Mononuclear cell (primary cell): Measurements from ENCODE around the gene TMEM135. TPM values are rescaled to one million over a fixed set of nuclear protein-coding genes. Genes with fewer than 3 reads are reported as not detected.
"Not testable (repeated sequence)": the region's sequence is repeated elsewhere in the genome, so short reads cannot be mapped to it uniquely, and the experiment has no call there.

ENCODE experiments used
- H3K27me3 ChIP-seq: 2 replicates; pipeline ENCODE4 v1.6.0; 2011; ENCODE audit warnings: low read length, control low read depth; ENCODE audit not compliant: insufficient read depth
- H3K4me1 ChIP-seq: 2 replicates; pipeline ENCODE4 v1.5.1; 2011; ENCODE audit warnings: mild to moderate bottlenecking, low read length, control low read depth; ENCODE audit not compliant: insufficient read depth
- H3K4me3 ChIP-seq: 2 replicates; pipeline ENCODE4 v1.5.1; 2011; ENCODE audit warnings: mild to moderate bottlenecking, low read length, moderate library complexity
- H3K9me3 ChIP-seq: 2 replicates; pipeline ENCODE4 v1.5.1; 2011; ENCODE audit warnings: low read depth, mild to moderate bottlenecking, control low read depth, low read length
- total RNA-seq: library from RNA; depleted of rRNA; stranded (reverse); fragments of >200 nt; gene quantifications from one replicate; pipeline ENCODE4 v1.2.3, GENCODE V29; 2012

Gene TMEM135
- total RNA-seq, 1 donor: 10.6 TPM

DNA sequence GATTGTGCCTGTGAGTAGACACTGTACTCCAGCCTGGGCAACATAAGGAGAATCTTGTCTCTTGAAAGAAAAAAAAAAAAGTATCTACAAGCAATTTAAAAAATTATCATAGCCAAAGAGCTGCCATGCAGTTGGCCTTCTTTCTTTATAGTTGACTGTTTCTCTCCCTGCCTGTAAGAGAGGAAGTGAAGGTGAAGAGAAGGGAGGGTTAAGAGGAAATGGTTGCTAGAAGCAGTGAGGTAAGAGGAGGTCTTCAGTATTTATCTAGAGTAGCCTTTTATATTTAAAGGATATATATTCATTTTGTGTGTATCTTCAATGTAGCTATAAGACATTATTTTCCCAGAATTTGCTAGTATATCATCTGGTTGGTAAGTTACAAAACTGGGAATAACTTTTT, 217.9 kb downstream of the TMEM135 start:
- Histone ChIP-seq H3K4me3 (no peak overlapping the region), H3K27me3 (no peaks in the 10 kb centered on the region), H3K4me1 (peaks cover 4% of the 10 kb centered on the region), H3K9me3 (no peaks in the 10 kb centered on the region)

GRCh38 chr11:87256694-87257340, 219.1 kb downstream of the TMEM135 start:
- H3K4me1 ChIP-seq: peaks cover 4% of the 10 kb centered on the region

GRCh38 chr11:87258171-87258833, 220.6 kb downstream of the TMEM135 start:
- H3K4me1 ChIP-seq: peaks cover 4% of the 10 kb centered on the region
- no peaks in the 10 kb centered on the region for H3K9me3 ChIP-seq
- no peak overlapping the region for H3K4me3 ChIP-seq
- H3K27me3 ChIP-seq: no peaks in the 10 kb centered on the region

More at GRCh38 chr11:87256694-87257340, 219.1 kb downstream of the TMEM135 start:
- Histone ChIP-seq H3K4me3 (no peak overlapping the region), H3K27me3 (no peaks in the 10 kb centered on the region), H3K9me3 (no peaks in the 10 kb centered on the region)

GRCh38 chr11:87259736-87260135, 222.0 kb downstream of the TMEM135 start:
- Histone ChIP-seq H3K27me3 (no peaks in the 10 kb centered on the region), H3K9me3 (no peaks in the 10 kb centered on the region), H3K4me1 (peaks cover 4% of the 10 kb centered on the region), H3K4me3 (no peak overlapping the region)

DNA sequence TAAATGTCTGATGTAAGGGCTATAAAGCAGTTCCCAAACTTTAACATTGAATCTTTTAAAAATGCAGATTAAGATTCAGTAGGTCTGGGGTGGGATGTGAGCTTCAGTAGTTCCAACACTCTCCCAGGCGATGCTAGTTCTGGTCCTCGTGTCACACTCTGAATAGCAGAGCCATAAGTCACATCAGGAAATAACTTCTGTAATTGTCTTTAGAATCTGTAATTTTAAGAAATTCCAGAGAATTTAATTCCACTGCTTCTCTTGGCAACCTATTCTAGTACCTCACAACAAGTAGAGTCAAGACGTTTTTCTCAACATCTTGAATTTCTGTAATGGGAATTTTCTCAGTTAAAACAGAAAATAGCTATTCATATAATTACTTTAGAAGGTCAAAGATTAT, 223.1 kb downstream of the TMEM135 start:
- Histone ChIP-seq H3K4me3 (no peak overlapping the region), H3K27me3 (no peaks in the 10 kb centered on the region), H3K4me1 (no peaks in the 10 kb centered on the region), H3K9me3 (no peaks in the 10 kb centered on the region)

DNA sequence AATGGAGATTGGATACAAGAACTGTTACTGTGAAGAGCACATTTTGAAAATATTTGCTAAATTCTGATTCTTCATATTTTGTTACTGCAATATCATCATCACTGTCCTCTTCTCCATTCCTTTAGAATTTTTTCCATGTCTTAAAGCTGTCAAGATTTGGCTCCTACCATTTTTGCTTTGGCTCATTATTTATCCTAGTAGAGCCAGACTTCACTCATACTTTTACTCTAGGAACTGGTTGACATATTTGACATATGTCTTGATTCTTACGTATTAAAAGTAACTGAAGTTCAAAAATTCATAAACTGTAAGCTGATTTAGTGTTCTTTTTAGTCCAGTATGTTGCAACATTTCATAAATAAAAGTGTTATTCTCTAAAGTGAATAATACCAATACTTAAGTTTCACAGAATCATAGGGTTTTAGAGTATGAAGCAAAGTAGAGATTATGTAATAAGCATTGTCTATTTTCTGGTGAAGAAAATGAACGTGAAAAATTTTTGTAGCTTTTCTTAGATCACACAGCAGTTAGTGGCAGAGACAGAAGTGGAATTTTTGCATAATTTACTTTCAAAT, 225.6 kb downstream of the TMEM135 start:
- Histone ChIP-seq H3K9me3 (no peaks in the 10 kb centered on the region), H3K4me1 (no peaks in the 10 kb centered on the region), H3K4me3 (no peak overlapping the region), H3K27me3 (no peaks in the 10 kb centered on the region)

- Histone ChIP-seq H3K4me3 (no peak overlapping the region), H3K9me3 (no peaks in the 10 kb centered on the region), H3K4me1 (no peaks in the 10 kb centered on the region), H3K27me3 (no peaks in the 10 kb centered on the region)
Observed at GRCh38 chr11:87263979-87264378, 226.2 kb downstream of the TMEM135 start.

GRCh38 chr11:87265132-87265531, 227.4 kb downstream of the TMEM135 start:
- Histone ChIP-seq H3K4me1 (no peaks in the 10 kb centered on the region), H3K4me3 (no peak overlapping the region), H3K9me3 (no peaks in the 10 kb centered on the region), H3K27me3 (no peaks in the 10 kb centered on the region)

- Histone ChIP-seq H3K9me3 (no peaks in the 10 kb centered on the region), H3K27me3 (no peaks in the 10 kb centered on the region), H3K4me1 (no peaks in the 10 kb centered on the region), H3K4me3 (no peak overlapping the region)
Observed at GRCh38 chr11:87265979-87266378, 228.2 kb downstream of the TMEM135 start.

DNA sequence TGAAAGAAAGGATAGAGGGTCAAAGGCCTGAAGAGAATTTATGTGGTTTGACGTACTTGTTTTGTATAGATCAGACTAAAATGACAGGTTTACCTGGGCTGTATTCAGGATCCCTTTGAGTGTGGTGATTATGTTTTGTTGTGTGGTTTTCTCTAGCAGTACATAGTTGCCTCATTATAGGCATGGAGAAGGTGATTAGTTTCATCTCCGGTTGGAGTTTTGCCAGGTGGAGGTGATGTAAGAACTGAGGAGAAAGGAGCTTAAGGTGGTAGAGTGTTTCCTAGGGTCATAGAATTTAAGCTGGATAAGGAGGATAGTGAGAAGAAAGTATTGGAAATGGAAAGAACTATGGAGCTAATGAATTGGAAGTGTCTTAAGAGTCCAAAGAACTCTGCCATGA, 229.0 kb downstream of the TMEM135 start:
- H3K4me1 ChIP-seq: no peaks in the 10 kb centered on the region
- H3K4me3 ChIP-seq: no peak overlapping the region
- no peaks in the 10 kb centered on the region for H3K9me3 ChIP-seq
- H3K27me3 ChIP-seq: no peaks in the 10 kb centered on the region

GRCh38 chr11:87271951-87272350, 234.2 kb downstream of the TMEM135 start:
- not testable (repeated sequence) for H3K4me3 ChIP-seq, H3K9me3 ChIP-seq, H3K27me3 ChIP-seq, H3K4me1 ChIP-seq

DNA sequence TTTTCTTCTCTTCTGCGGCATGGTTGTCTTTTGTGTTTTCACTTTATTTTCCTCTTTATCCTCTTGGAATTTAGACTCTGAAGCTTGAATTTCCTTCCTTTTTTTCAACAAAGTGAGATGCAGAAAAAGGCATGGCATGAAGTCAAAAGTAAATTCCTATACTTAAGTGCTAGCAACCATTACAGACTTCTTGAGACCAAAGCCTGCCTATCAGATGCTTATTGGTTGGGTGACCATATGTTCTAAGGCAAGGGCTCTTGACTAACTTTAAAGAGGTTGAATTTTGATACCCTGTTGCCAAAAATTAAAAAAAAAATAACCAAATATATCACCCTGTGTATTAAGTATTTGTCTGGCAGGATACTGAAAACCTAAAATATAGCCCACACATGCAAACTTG, 237.4 kb downstream of the TMEM135 start:
- Histone ChIP-seq H3K4me1 (no peaks in the 10 kb centered on the region), H3K4me3 (no peak overlapping the region), H3K9me3 (no peaks in the 10 kb centered on the region), H3K27me3 (no peaks in the 10 kb centered on the region)

GRCh38 chr11:87280143-87280542, 242.4 kb downstream of the TMEM135 start:
- Histone ChIP-seq H3K4me3 (no peak overlapping the region), H3K27me3 (no peaks in the 10 kb centered on the region), H3K4me1 (no peaks in the 10 kb centered on the region), H3K9me3 (no peaks in the 10 kb centered on the region)

DNA sequence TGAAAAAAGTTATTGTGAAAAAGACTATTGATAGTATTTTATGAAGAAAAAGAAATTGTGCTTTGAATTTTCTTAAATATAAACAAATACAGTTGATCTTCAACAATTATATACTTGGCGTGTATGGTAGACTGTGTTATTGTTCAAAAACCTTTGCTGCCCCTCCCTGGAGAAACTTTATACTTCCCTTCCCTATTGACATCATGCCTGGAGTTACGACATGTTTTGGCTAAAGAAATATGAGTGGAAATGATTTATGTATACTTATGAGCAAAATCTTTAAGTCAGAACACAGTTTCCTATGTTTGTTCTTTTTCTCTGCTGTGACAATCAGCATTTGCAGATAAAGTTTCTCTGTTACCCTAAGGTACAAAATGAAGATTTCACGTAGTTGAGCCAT, 243.8 kb downstream of the TMEM135 start:
- Histone ChIP-seq H3K4me1 (no peaks in the 10 kb centered on the region), H3K9me3 (no peaks in the 10 kb centered on the region), H3K27me3 (no peaks in the 10 kb centered on the region), H3K4me3 (no peak overlapping the region)

- Histone ChIP-seq H3K4me3 (no peak overlapping the region), H3K4me1 (no peaks in the 10 kb centered on the region), H3K27me3 (no peaks in the 10 kb centered on the region), H3K9me3 (no peaks in the 10 kb centered on the region)
Observed at GRCh38 chr11:87284306-87284705, 246.6 kb downstream of the TMEM135 start.

- not testable (repeated sequence) for H3K27me3 ChIP-seq, H3K9me3 ChIP-seq, H3K4me1 ChIP-seq, H3K4me3 ChIP-seq
Observed at GRCh38 chr11:87285674-87286073, 247.9 kb downstream of the TMEM135 start.
